Esophagus muscularis mucosa (tissue), 4 donors: ENCODE data around the gene PRDX5. TPM values are rescaled to one million over a fixed set of nuclear protein-coding genes. Genes with fewer than 3 reads are reported as not detected.
"Not testable (repeated sequence)": the region's sequence is repeated elsewhere in the genome, so short reads cannot be mapped to it uniquely, and the experiment has no call there.

Experiments
- DNase-seq: peaks from one replicate; pipeline ENCODE4 v3.0.0-alpha.2; 2017; ENCODE audit errors: extremely low spot score
- H3K27ac ChIP-seq, 4 donors: fragments of 200-600 bp; sonication (generic); replicated peaks in 1 of 4; 1 replicate in 3 of 4; 2 replicates in 1 of 4; pipeline ENCODE4 v1.5.1; 2016 to 2019; ENCODE audit warnings: mild to moderate bottlenecking in 1 of 4
- H3K27me3 ChIP-seq, 4 donors: fragments of 200-600 bp; sonication (generic); one replicate each; pipeline versions ENCODE4 v1.5.1 to v1.6.0; 2016 to 2019
- H3K36me3 ChIP-seq, 4 donors: fragments of 200-600 bp; sonication (generic); one replicate each; pipeline ENCODE4 v1.5.1; 2016 to 2019
- H3K4me1 ChIP-seq, 4 donors: fragments of 200-600 bp; sonication (generic); one replicate each; pipeline ENCODE4 v1.5.1; 2016 to 2019
- H3K4me3 ChIP-seq, 4 donors: fragments of 200-600 bp; sonication (generic); 1 replicate in 2 of 4; 2 replicates in 2 of 4; pipeline ENCODE4 v1.5.1; 2016 to 2019; ENCODE audit warnings: mild to moderate bottlenecking in 4 of 4, moderate library complexity in 1 of 4
- H3K9me3 ChIP-seq, 4 donors: fragments of 200-600 bp; sonication (generic); 1 replicate in 3 of 4; 2 replicates in 1 of 4; pipeline ENCODE4 v1.5.1; 2016 to 2019
- EP300 ChIP-seq: sonication (generic); formaldehyde crosslinking; IDR thresholded peaks from one replicate; pipeline ENCODE4 v1.6.1; 2017; ENCODE audit warnings: antibody characterized with exemption
- POLR2A ChIP-seq: fragments of 450-650 bp; IDR thresholded peaks from one replicate; pipeline ENCODE4 v1.6.1; 2017; ENCODE audit warnings: antibody characterized with exemption, moderate library complexity, mild to moderate bottlenecking, low read depth
- POLR2AphosphoS5 ChIP-seq, 2 donors: sonication (generic); formaldehyde crosslinking; IDR thresholded peaks; one replicate each; pipeline ENCODE4 v1.6.1; 2017; ENCODE audit warnings: antibody characterized with exemption in 2 of 2
- WGBS: methylation state at CpG from one replicate; pipeline ENCODE4 v1.1.5; 2018; 5-methylcytosine and 5-hydroxymethylcytosine counted together
- intact Hi-C: fragments of 100-400 bp; cut with DNase I; formaldehyde crosslinking; loops from one replicate; pipeline ENCODE4 v1.15.1; 2023
- total RNA-seq, 4 donors: library from RNA; depleted of rRNA; stranded (reverse); fragments of >200 nt; gene quantifications; one replicate each; pipeline versions ENCODE4 v1.1.0 to v1.2.1, GENCODE V29; 2016
- TF ChIP-seq, protein P1 (sequence below), 3 experiments: fragments of 200-600 bp in 2 of 3; fragments of 450-650 bp in 1 of 3; sonication (generic) in 2 of 3; IDR thresholded peaks; one replicate each; pipeline ENCODE4 v1.5.1; 2017 to 2019; ENCODE audit warnings: antibody characterized with exemption in 3 of 3, mild to moderate bottlenecking in 2 of 3, moderate library complexity in 1 of 3

PRDX5 gene
- total RNA-seq, 4 donors from 2014 or later: 144 to 178 (median 155) TPM

DNA sequence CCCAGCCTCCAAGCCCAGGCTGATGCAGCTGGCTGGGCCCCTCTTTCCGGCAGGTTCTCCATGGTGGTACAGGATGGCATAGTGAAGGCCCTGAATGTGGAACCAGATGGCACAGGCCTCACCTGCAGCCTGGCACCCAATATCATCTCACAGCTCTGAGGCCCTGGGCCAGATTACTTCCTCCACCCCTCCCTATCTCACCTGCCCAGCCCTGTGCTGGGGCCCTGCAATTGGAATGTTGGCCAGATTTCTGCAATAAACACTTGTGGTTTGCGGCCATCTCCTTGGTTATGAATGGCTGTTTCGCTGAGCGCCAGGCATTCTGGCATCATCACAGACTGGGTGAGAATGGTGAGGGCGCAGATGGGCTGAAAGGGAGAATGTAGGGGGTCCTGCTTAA lies 3.6 kb downstream of the PRDX5 start:
- intact Hi-C loops: loop anchor here (2.0 kb wide), 1 partner anchor 33 kb away; no protein-coding TSS in a partner anchor
- Histone ChIP-seq H3K27ac (no peak overlapping the region), H3K4me3 (no peak overlapping the region), H3K9me3 (no peaks in the 10 kb centered on the region), H3K4me1 (peaks cover 15 to 25% (median 18%) of the 10 kb centered on the region in 4 donors), H3K27me3 (no peaks in the 10 kb centered on the region), H3K36me3 (peaks cover 6 to 31% (median 30%) of the 10 kb centered on the region in 4 donors)
- no peak for DNase-seq
- TF ChIP-seq, protein P1, sequence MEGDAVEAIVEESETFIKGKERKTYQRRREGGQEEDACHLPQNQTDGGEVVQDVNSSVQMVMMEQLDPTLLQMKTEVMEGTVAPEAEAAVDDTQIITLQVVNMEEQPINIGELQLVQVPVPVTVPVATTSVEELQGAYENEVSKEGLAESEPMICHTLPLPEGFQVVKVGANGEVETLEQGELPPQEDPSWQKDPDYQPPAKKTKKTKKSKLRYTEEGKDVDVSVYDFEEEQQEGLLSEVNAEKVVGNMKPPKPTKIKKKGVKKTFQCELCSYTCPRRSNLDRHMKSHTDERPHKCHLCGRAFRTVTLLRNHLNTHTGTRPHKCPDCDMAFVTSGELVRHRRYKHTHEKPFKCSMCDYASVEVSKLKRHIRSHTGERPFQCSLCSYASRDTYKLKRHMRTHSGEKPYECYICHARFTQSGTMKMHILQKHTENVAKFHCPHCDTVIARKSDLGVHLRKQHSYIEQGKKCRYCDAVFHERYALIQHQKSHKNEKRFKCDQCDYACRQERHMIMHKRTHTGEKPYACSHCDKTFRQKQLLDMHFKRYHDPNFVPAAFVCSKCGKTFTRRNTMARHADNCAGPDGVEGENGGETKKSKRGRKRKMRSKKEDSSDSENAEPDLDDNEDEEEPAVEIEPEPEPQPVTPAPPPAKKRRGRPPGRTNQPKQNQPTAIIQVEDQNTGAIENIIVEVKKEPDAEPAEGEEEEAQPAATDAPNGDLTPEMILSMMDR (IDR thresholded peaks at IDR 0.05): no peak
- TF ChIP-seq POLR2AphosphoS5 (IDR thresholded peaks at IDR 0.05): no peak
- TF ChIP-seq EP300: no peak
- no peak for TF ChIP-seq POLR2A
- WGBS: 94% methylated on average over 4 of the region's 5 CpGs

DNA sequence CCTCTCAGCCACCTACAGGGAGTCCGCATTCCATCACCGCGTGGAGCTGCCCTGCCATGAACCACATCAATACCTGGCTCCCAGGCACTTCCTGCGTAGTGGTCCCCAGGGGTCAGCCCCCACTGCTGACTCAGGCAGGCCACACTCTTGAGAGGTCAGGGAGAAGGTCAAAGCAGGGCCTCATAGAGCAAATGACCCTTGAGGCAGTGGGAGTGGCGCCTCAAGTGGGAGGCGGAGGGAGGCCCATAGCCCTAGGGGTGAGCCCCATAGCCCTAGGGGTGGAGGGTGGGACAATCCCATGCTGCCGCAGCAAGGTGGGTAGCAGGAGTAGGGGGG lies 5.0 kb downstream of the PRDX5 start:
- WGBS: 78% methylated on average over 4 of the region's 7 CpGs

DNA sequence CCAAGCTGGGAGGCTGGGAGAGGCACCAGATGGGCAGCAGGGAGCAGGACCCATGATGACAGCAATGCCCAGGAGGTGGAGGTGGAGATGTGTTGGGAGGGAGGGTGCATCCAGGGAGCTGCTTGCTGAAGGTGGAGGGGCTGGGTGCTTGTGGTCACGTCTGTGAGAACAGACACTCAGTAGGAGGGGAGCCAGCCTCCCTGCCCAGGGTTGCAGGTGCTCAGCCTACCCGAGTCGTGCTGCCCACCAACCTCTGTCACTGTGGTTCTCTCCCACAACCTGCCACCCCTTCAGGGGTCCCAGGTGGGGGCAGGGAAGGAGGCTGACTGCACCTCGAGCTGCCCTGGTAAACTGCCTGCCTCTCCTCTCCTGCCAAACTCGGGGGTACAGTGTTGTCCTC lies 5.5 kb downstream of the PRDX5 start:
- DNase-seq: no peak
- H3K27me3 ChIP-seq: no peaks in the 10 kb centered on the region
- no peaks in the 10 kb centered on the region for H3K9me3 ChIP-seq
- peaks cover 6 to 31% (median 28%) of the 10 kb centered on the region in 4 donors for H3K36me3 ChIP-seq
- 69% methylated on average over 5 of the region's 5 CpGs for WGBS
- H3K4me1 ChIP-seq: peaks cover 10 to 17% (median 13%) of the 10 kb centered on the region in 4 donors
- TF ChIP-seq, protein P1 (IDR thresholded peaks at IDR 0.05): no peak
- TF ChIP-seq POLR2AphosphoS5 (IDR thresholded peaks at IDR 0.05) (no peak), EP300 (no peak), POLR2A (no peak)
- no peak overlapping the region for H3K27ac ChIP-seq
- no peak overlapping the region for H3K4me3 ChIP-seq
- intact Hi-C loops: no loop called here

More for the DNA sequence above, 5.0 kb downstream of the PRDX5 start:
- H3K4me3 ChIP-seq: no peak overlapping the region
- DNase-seq: no peak
- no peaks in the 10 kb centered on the region for H3K9me3 ChIP-seq
- intact Hi-C loops: no loop called here
- peaks cover 6 to 31% (median 28%) of the 10 kb centered on the region in 4 donors for H3K36me3 ChIP-seq
- no peaks in the 10 kb centered on the region for H3K27me3 ChIP-seq
- TF ChIP-seq EP300 (no peak), POLR2AphosphoS5 (IDR thresholded peaks at IDR 0.05) (no peak), POLR2A (no peak)
- TF ChIP-seq, protein P1 (IDR thresholded peaks at IDR 0.05): no peak
- H3K27ac ChIP-seq: no peak overlapping the region
- H3K4me1 ChIP-seq: peaks cover 10 to 18% (median 13%) of the 10 kb centered on the region in 4 donors

DNA sequence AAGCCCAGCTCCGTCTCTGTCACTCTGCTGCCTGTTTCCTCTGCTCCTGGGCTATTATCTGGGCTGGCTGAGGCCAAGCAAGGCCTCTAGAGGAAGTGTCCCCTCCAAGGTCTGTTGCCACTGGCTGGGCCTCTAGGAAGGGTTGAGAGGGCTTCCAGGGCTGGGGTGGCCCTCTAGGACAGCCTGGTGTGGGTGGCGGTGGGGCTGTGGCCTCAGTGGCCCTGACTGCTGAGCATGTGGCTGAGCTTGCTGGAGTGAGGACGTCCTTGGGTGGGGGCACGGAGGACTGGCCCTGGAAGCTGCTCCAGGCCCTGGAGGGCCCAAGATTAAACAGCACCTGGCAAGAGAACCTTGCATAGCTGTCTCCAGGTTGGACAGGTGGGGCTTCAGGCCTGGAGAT lies 6.1 kb downstream of the PRDX5 start:
- H3K27ac ChIP-seq, DNase-seq, H3K4me3 ChIP-seq, H3K9me3 ChIP-seq, intact Hi-C loops, H3K27me3 ChIP-seq: not testable (repeated sequence)
- 83% methylated on average over 3 of the region's 4 CpGs for WGBS
- Histone ChIP-seq H3K36me3 (peaks cover 6 to 31% (median 28%) of the 10 kb centered on the region in 4 donors), H3K4me1 (peaks cover 6 to 10% (median 7%) of the 10 kb centered on the region in 4 donors)

DNA sequence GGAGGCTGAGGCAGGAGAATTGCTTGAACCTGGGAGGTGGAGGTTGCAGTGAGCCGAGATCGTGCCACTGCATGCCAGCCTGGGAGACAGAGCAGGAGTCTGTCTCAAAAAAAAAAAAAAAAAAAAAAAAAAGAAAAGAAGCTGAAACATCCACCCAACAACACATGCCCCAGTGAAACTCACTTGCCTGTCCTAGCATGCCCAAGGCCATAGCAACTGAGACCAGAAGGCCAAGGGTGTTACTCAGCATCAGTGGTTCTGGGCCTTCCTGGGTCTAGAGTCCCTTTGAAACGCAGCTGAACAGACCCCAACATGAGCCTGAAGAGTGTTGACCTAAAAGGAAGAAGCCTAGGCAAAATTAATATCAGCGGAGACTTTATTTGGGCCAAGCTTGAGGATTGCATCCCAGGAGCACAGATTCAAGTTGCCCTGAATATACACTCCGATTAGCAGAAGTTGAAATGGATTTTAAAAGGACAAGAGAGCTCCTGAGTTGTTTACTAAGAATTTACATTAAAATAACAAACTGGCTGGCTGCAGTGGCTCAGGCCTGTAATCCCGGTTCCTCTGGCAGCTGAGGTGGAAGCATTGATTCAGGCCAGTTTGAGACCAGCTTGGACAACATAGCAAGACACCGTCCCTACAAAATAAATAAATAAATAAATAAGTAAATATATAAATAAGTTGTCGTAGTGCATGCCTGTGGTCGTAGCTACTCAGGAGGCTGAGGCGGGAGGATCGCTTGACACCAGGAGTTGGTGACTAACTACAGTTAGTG lies 7.0 kb downstream of the PRDX5 start:
- no peak for DNase-seq

More for the DNA sequence above, 7.0 kb downstream of the PRDX5 start:
- no peaks in the 10 kb centered on the region for H3K9me3 ChIP-seq
- no peak overlapping the region for H3K4me3 ChIP-seq
- peaks cover 6 to 31% (median 27%) of the 10 kb centered on the region in 4 donors for H3K36me3 ChIP-seq
- 78% methylated on average over 11 of the region's 11 CpGs for WGBS
- H3K27ac ChIP-seq: no peak overlapping the region
- H3K27me3 ChIP-seq: no peaks in the 10 kb centered on the region
- intact Hi-C loops: no loop called here
- TF ChIP-seq POLR2A: no peak
- no peak for TF ChIP-seq POLR2AphosphoS5 (IDR thresholded peaks at IDR 0.05)
- TF ChIP-seq EP300: no peak
- TF ChIP-seq, protein P1 (IDR thresholded peaks at IDR 0.05): no peak
- H3K4me1 ChIP-seq: peaks cover 0 to 1% (median 0%) of the 10 kb centered on the region in 4 donors
